Measurements from ENCODE around the gene FUT2. TPM values are rescaled to one million over a fixed set of nuclear protein-coding genes. Genes with fewer than 3 reads are reported as not detected.
A peak's percentile ranks its signal among the peaks of the same experiment; 100 is the strongest.

FUT2 gene
- total and polyA plus RNA-seq, 3 donors from 2014 or later, result 0.12 to 0.47 (median 0.20) TPM

GRCh38 chr19:48696353-48697010 lies 711 bp downstream of the FUT2 start:
- intact Hi-C loops (cut with DNase I; ENCODE audit: low total_unique reads), result no loop called here
- H3K36me3 ChIP-seq (ENCODE audit: low read depth, missing control alignments), result no peaks in the 10 kb centered on the region
- H3K9me3 ChIP-seq, result no peaks in the 10 kb centered on the region
- H3K4me1 ChIP-seq, result peaks cover 10% of the 10 kb centered on the region
- H3K4me3 ChIP-seq, result peak overlapping the region; percentile 4 to 15
- no peak for DNase-seq
- no peak for TF ChIP-seq POLR2A (IDR thresholded peaks at IDR 0.05)
- TF ChIP-seq CTCF (IDR thresholded peaks at IDR 0.05), result no peak
- no peak overlapping the region for H3K27ac ChIP-seq
- 22 to 41% methylated on average over 33 to 34 of the region's 34 CpGs for WGBS, 2 donors
- no peaks in the 10 kb centered on the region for H3K27me3 ChIP-seq

- Histone ChIP-seq H3K27me3 (no peaks in the 10 kb centered on the region), H3K9me3 (no peaks in the 10 kb centered on the region), H3K36me3 (ENCODE audit: low read depth, missing control alignments) (no peaks in the 10 kb centered on the region), H3K4me3 (no peak overlapping the region), H3K27ac (no peak overlapping the region), H3K4me1 (peaks cover 10% of the 10 kb centered on the region)
- 25 to 48% methylated on average over 4 of the region's 4 CpGs for WGBS, 2 donors
- intact Hi-C loops (cut with DNase I; ENCODE audit: low total_unique reads), result no loop called here
- no peak for TF ChIP-seq CTCF (IDR thresholded peaks at IDR 0.05)
- TF ChIP-seq POLR2A (IDR thresholded peaks at IDR 0.05), result no peak
- peak; percentile 69 for DNase-seq
Measured at GRCh38 chr19:48698046-48698445, 2.3 kb downstream of the FUT2 start.

GRCh38 chr19:48702701-48703100 lies 6.9 kb downstream of the FUT2 start:
- no peak for TF ChIP-seq CTCF (IDR thresholded peaks at IDR 0.05)
- TF ChIP-seq POLR2A (IDR thresholded peaks at IDR 0.05), result no peak
- H3K27me3 ChIP-seq, result no peaks in the 10 kb centered on the region
- intact Hi-C loops (cut with DNase I; ENCODE audit: low total_unique reads), result no loop called here

GRCh38 chr19:48703316-48703715 lies 7.5 kb downstream of the FUT2 start:
- no peaks in the 10 kb centered on the region for H3K27me3 ChIP-seq
- WGBS, 2 donors, result 90 to 94% methylated on average over 14 to 23 of the region's 23 CpGs

More at GRCh38 chr19:48702701-48703100, 6.9 kb downstream of the FUT2 start:
- Histone ChIP-seq H3K27ac (no peak overlapping the region), H3K36me3 (ENCODE audit: low read depth, missing control alignments) (no peaks in the 10 kb centered on the region), H3K4me1 (peaks cover 10% of the 10 kb centered on the region), H3K4me3 (no peak overlapping the region), H3K9me3 (no peaks in the 10 kb centered on the region)
- WGBS, 2 donors, result 76 to 79% methylated on average over 13 of the region's 13 CpGs
- no peak for DNase-seq

More at GRCh38 chr19:48703316-48703715, 7.5 kb downstream of the FUT2 start:
- TF ChIP-seq CTCF (IDR thresholded peaks at IDR 0.05) (no peak), POLR2A (IDR thresholded peaks at IDR 0.05) (no peak)
- Histone ChIP-seq H3K4me3 (no peak overlapping the region), H3K4me1 (peaks cover 6% of the 10 kb centered on the region), H3K27ac (no peak overlapping the region), H3K36me3 (ENCODE audit: low read depth, missing control alignments) (no peaks in the 10 kb centered on the region), H3K9me3 (no peaks in the 10 kb centered on the region)
- DNase-seq, result no peak
- intact Hi-C loops (cut with DNase I; ENCODE audit: low total_unique reads), result no loop called here
